Karpas-422 (cell line): ENCODE measurements around the gene HOXB3. TPM values are rescaled to one million over a fixed set of nuclear protein-coding genes. Genes with fewer than 3 reads are reported as not detected.
A peak's percentile ranks its signal among the peaks of the same experiment; 100 is the strongest.

Experiments
- DNase-seq: peaks from one replicate; pipeline ENCODE4 v3.0.0-alpha.2; 2015
- H2AFZ ChIP-seq: fragments of 200-600 bp; sonication (generic); 2 replicates; pipeline ENCODE4 v1.6.1; 2014; ENCODE audit warnings: antibody characterized with exemption, low read length, mixed read lengths
- H3K27ac ChIP-seq: fragments of 200-600 bp; sonication (generic); 2 replicates; pipeline ENCODE4 v1.5.1; 2014; ENCODE audit warnings: mild to moderate bottlenecking, low read length, moderate library complexity
- H3K27me3 ChIP-seq: fragments of 200-600 bp; sonication (generic); 2 replicates; pipeline ENCODE4 v1.6.1; 2014; ENCODE audit warnings: low read length, mixed read lengths
- H3K36me3 ChIP-seq: fragments of 200-600 bp; sonication (generic); 2 replicates; pipeline ENCODE4 v1.6.1; 2014; ENCODE audit warnings: low read length, mixed read lengths; ENCODE audit not compliant: insufficient read depth
- H3K4me1 ChIP-seq: fragments of 200-600 bp; sonication (generic); 2 replicates; pipeline ENCODE4 v1.6.1; 2014; ENCODE audit warnings: mild to moderate bottlenecking, low read length, mixed read lengths
- H3K4me2 ChIP-seq: fragments of 200-600 bp; sonication (generic); 2 replicates; pipeline ENCODE4 v1.6.1; 2014; ENCODE audit warnings: low read length, low read depth, mild to moderate bottlenecking; ENCODE audit not compliant: poor library complexity, severe bottlenecking
- H3K4me3 ChIP-seq: fragments of 200-600 bp; sonication (generic); 2 replicates; pipeline ENCODE4 v1.5.1; 2014; ENCODE audit warnings: mild to moderate bottlenecking, antibody characterized with exemption, low read length, mixed read lengths
- H3K79me2 ChIP-seq: fragments of 200-600 bp; sonication (generic); 2 replicates; pipeline ENCODE4 v1.6.1; 2014; ENCODE audit warnings: mild to moderate bottlenecking, low read length, mixed read lengths
- H3K9ac ChIP-seq: fragments of 200-600 bp; sonication (generic); 2 replicates; pipeline ENCODE4 v1.6.0; 2014; ENCODE audit warnings: low read length
- H3K9me2 ChIP-seq: fragments of 200-600 bp; sonication (generic), shearing (Covaris generic); replicated peaks from 2 replicates; pipeline ENCODE4 v1.6.0; 2014; ENCODE audit warnings: mild to moderate bottlenecking, low read length, moderate library complexity; ENCODE audit not compliant: insufficient read depth
- H3K9me3 ChIP-seq: fragments of 300-700, 200-600 bp; sonication (generic); 2 replicates; pipeline ENCODE4 v1.6.1; 2014; ENCODE audit warnings: low read length, mixed read lengths
- H4K20me1 ChIP-seq: fragments of 200-600 bp; sonication (generic); 2 replicates; pipeline ENCODE4 v1.6.1; 2014; ENCODE audit warnings: mild to moderate bottlenecking, antibody characterized with exemption, low read length, low read depth; ENCODE audit not compliant: insufficient read depth
- total RNA-seq: library from RNA; depleted of rRNA; stranded (reverse); fragments of >200 nt; shearing (Covaris generic); gene quantifications from 2 replicates; pipeline ENCODE4 v1.2.3, GENCODE V29; 2014; ENCODE audit warnings: low replicate concordance

HOXB3 gene
- total RNA-seq, 1 experiment from 2014 or later, result 0.97 TPM

DNA sequence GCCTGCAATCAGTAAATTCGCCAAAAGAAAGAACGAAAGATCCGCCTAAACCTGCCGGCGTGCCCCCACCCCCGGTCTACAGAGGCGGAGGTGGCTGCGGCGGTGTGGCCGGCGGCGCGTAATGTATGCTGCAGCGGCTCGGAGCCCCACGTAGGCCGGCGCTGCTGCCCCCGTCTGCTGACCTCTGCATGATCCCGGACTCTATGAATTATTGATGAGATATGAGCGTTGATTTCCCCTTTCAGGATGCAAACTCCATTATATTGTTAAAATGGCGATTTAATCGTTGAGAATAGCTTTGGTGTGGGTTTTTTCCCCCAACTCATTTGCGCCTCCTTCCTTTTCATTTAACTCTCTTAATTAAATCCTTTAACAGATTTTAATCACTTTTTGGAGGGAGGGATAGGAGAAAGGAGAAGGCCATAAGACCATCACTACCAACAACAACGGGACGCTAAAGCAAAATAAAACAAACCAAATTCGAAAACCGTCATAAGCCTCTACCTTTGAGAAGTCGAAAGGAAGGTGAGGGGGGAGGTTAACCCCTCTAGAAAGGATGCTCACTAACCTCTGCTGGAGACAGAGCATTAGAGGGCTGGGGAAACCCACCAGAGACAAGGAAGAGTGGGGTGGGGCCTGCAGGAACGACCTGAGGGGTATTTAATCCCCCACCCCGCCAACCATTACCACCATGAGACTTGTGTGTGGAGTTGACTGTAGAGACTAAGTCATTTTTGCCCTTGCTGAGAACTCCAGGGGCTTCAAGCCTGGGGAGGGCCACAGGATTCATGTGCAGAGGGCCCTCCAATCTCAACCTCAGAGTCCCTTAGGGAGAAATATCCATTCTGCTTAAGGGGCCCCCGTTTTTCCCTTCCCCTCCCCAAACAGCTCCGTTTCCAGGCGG is 3.4 kb downstream of the HOXB3 start:
- Histone ChIP-seq H2AFZ (peak overlapping the region; percentile 86; the same call in 1 of the 2 replicates), H3K27me3 (peaks cover 4% of the 10 kb centered on the region; the same call in 1 of the 2 replicates), H4K20me1 (no peaks in the 10 kb centered on the region), H3K79me2 (no peaks in the 10 kb centered on the region), H3K9ac (peak overlapping the region; percentile 59), H3K36me3 (no peaks in the 10 kb centered on the region), H3K27ac (no peak overlapping the region), H3K4me2 (peak overlapping the region; percentile 80), H3K9me2 (no peaks in the 10 kb centered on the region), H3K4me3 (peak overlapping the region; percentile 68; the same call in 1 of the 2 replicates), H3K9me3 (no peaks in the 10 kb centered on the region), H3K4me1 (peaks cover 19% of the 10 kb centered on the region)
- no peak for DNase-seq

DNA sequence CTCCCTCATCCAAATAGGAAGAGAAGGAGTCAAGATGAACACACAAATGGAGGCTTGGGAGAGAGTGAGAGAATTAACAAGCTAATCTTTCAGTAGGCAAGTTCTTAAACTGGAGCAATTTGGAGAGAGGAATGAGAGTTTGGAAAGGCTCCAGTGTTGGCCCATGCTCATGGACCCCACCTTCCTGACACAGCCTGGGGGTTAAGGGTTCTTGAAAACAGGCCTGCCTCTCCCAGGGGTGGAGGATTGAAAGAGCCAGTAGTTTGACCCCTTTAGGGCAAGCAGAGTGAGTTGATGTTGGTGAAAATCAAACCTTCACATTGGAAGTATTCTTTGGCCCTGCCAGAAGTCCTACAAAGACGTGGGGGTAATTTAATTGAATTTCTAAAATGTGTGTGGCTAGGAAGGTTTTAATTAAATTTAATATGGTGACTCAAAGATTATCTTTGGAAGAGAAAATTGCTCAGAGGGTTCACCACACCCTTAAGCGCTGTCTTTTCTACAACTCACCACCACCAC is 5.8 kb downstream of the HOXB3 start:
- H3K4me2 ChIP-seq, result no peak overlapping the region
- no peak for DNase-seq
- H3K9ac ChIP-seq, result no peak overlapping the region

GRCh38 chr17:48583708-48584222 is 6.3 kb downstream of the HOXB3 start:
- Histone ChIP-seq H3K4me3 (no peak overlapping the region), H3K79me2 (no peaks in the 10 kb centered on the region), H3K9me3 (no peaks in the 10 kb centered on the region), H3K27me3 (peaks cover 4% of the 10 kb centered on the region; the same call in 1 of the 2 replicates), H3K36me3 (no peaks in the 10 kb centered on the region), H3K4me1 (peaks cover 26% of the 10 kb centered on the region), H3K4me2 (no peak overlapping the region), H3K9me2 (no peaks in the 10 kb centered on the region), H2AFZ (no peak overlapping the region), H3K27ac (no peak overlapping the region), H4K20me1 (no peaks in the 10 kb centered on the region), H3K9ac (no peak overlapping the region)
- DNase-seq, result no peak

More for the DNA sequence above, 5.8 kb downstream of the HOXB3 start:
- Histone ChIP-seq H3K79me2 (no peaks in the 10 kb centered on the region), H3K9me2 (no peaks in the 10 kb centered on the region), H2AFZ (no peak overlapping the region), H4K20me1 (no peaks in the 10 kb centered on the region), H3K4me3 (no peak overlapping the region), H3K27me3 (peaks cover 4% of the 10 kb centered on the region; the same call in 1 of the 2 replicates), H3K4me1 (peaks cover 21% of the 10 kb centered on the region), H3K36me3 (no peaks in the 10 kb centered on the region), H3K27ac (no peak overlapping the region), H3K9me3 (no peaks in the 10 kb centered on the region)

- Histone ChIP-seq H3K4me1 (peaks cover 29% of the 10 kb centered on the region), H2AFZ (no peak overlapping the region), H3K27me3 (peaks cover 4% of the 10 kb centered on the region; the same call in 1 of the 2 replicates), H3K27ac (no peak overlapping the region), H3K79me2 (no peaks in the 10 kb centered on the region; the same call in 1 of the 2 replicates), H3K9ac (no peak overlapping the region), H3K9me2 (no peaks in the 10 kb centered on the region), H3K4me2 (no peak overlapping the region), H3K9me3 (no peaks in the 10 kb centered on the region), H3K4me3 (no peak overlapping the region), H4K20me1 (no peaks in the 10 kb centered on the region), H3K36me3 (no peaks in the 10 kb centered on the region)
- DNase-seq, result no peak
Measured at GRCh38 chr17:48582750-48583069, 7.3 kb downstream of the HOXB3 start.

GRCh38 chr17:48579760-48580554 is 10.1 kb downstream of the HOXB3 start:
- no peaks in the 10 kb centered on the region for H3K36me3 ChIP-seq
- DNase-seq, result no peak
- H3K27ac ChIP-seq, result no peak overlapping the region
- no peak overlapping the region for H2AFZ ChIP-seq
- H3K27me3 ChIP-seq, result no peaks in the 10 kb centered on the region
- H3K9me2 ChIP-seq, result no peaks in the 10 kb centered on the region
- no peaks in the 10 kb centered on the region for H4K20me1 ChIP-seq
- no peak overlapping the region for H3K9ac ChIP-seq
- H3K4me3 ChIP-seq, result no peak overlapping the region
- no peak overlapping the region for H3K4me2 ChIP-seq
- no peaks in the 10 kb centered on the region for H3K9me3 ChIP-seq
- peaks cover 24% of the 10 kb centered on the region for H3K4me1 ChIP-seq
- peaks cover 4% of the 10 kb centered on the region; the same call in 1 of the 2 replicates for H3K79me2 ChIP-seq

DNA sequence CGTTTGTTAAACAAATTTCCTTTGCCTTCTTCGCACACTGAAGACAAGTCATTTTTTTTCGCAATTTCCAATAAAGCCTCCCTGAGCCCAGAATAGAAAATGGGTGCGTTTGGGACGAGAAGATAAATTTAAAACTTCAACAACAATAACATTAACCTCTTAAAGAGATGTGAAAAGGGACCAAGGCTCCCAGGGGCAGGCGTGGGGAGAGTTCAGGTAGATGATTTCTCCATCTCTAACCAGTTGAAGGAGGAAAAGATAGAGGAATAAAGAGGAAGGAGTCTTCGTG is 10.6 kb downstream of the HOXB3 start:
- Histone ChIP-seq H3K9me3 (no peaks in the 10 kb centered on the region), H3K4me1 (peaks cover 22% of the 10 kb centered on the region), H3K9me2 (no peaks in the 10 kb centered on the region), H3K27me3 (no peaks in the 10 kb centered on the region), H3K79me2 (peaks cover 4% of the 10 kb centered on the region; the same call in 1 of the 2 replicates), H3K4me3 (peak overlapping the region; percentile 89; the same call in 1 of the 2 replicates), H3K36me3 (no peaks in the 10 kb centered on the region), H3K27ac (no peak overlapping the region), H3K4me2 (peak overlapping the region; percentile 97), H4K20me1 (no peaks in the 10 kb centered on the region), H3K9ac (peak overlapping the region; percentile 86), H2AFZ (no peak overlapping the region)
- no peak for DNase-seq

DNA sequence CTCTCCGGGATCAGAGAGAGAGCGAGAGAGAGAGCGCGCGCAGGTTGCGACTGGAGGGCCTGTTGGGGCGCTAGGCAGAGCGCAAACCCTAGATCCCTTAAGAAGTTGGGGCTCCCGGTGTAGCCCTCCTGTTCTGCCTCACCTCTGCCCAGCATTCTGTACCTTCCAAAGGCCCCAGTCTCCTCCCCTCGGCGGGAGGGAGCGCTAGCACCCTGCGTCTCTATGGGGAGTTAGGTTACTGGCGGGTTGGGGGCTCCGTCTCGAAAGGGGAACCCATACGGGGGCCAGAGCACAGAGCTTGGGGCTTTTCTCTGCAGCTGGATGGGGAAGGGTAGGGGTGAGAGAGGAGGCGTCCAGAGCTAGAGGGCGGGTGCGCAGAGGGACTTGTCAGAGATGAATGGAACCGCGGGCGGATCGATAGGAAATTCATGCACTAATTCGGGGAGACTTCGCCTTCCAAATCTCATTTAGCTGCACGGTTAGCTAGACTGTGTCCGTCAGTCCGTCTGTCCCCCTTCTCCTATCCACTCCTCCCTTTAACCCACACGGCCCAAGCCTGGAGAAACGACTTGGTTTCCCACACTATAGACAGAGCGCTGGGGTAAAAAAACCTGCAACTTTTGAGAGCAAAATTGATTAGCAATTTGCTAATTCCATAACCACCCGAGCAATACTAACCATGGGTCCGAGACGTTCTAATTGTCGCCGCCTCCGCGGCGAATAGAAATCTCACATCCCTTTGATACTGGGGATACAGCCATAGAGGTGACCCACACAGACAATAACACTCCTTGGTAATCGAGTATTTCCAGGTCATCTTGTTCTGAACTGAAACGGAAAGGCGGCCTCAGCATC is 11.2 kb downstream of the HOXB3 start:
- Histone ChIP-seq H3K9me2 (no peaks in the 10 kb centered on the region), H3K27me3 (no peaks in the 10 kb centered on the region), H2AFZ (peak overlapping the region; percentile 98), H3K36me3 (no peaks in the 10 kb centered on the region), H3K79me2 (peaks cover 4% of the 10 kb centered on the region; the same call in 1 of the 2 replicates), H3K27ac (no peak overlapping the region), H3K9me3 (no peaks in the 10 kb centered on the region), H3K4me2 (peak overlapping the region; percentile 97), H4K20me1 (no peaks in the 10 kb centered on the region), H3K9ac (peak overlapping the region; percentile 86), H3K4me3 (peak overlapping the region; percentile 89), H3K4me1 (peaks cover 22% of the 10 kb centered on the region)
- DNase-seq, result no peak
